Measurements from ENCODE around the gene CEACAM21. TPM values are rescaled to one million over a fixed set of nuclear protein-coding genes. Genes with fewer than 3 reads are reported as not detected.

Gene CEACAM21
- total and polyA plus RNA-seq, 2 donors from 2014 or later: 1.2 to 5.6 TPM

DNA sequence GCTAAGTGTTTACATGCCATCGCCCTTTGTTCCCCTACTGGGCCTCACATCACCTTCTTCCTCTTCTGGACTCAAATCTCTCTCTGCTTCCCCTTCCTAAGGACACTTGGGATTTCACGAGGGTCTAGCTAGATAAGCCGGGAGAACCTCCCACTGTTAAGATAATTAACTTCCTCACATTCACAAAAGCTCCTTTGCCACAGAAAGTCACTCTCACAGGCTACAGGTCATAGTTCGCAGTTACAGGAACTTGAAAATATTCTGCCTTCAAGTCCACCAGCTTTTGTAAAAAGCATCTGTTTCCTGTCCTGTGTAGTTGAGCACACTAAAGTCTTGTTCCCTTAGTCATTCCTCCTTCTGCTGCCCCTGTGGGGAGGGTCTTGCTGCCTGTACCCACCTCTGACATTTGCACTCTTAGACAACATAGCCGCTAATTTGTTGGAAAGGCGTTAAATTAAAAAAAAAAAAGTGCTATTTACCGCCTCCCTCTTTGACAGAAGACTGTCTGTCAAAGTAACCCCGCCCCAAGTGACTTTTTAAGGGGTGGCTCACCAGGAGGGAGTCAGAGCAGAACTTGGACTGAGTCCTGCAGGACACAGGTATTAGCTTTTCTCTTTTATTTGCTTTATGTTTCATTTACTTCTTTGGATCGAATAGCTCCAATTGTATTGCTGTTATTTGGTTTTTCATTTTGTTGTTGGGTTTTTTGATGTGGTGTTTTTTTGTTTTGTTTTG, 26.8 kb upstream of the CEACAM21 start:
- no peaks in the 10 kb centered on the region for H3K27me3 ChIP-seq (ENCODE audit: control insufficient read depth, insufficient read depth, low read length)

DNA sequence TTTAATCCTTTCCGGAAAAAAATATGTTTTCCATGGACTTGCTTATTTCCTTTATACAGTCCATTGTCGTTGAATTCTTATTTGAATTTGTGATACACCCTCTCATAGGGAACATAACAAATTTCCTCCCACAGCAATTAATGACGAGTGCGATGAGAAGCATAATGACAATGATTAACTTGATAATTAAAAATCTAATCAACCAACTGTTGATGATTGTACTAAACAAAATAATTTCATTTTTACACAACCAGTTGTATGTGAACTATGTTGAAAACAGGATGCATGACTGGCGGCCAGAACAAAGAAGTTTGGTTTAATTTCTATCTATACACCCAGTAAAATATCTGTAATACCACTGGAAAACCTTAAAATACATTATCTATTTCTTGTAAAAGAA, 26.1 kb upstream of the CEACAM21 start:
- no peak for DNase-seq
- H3K9ac ChIP-seq (ENCODE audit: low read length in 3 of 3): peak overlapping the region in 1 of 3 donors; percentile 17
- no peak overlapping the region for H3K27ac ChIP-seq (ENCODE audit: low read depth in 2 of 2, low read length in 2 of 2)
- FAIRE-seq: no peak
- peaks cover 0 to 2% (median 0%) of the 10 kb centered on the region in 3 donors for H3K4me1 ChIP-seq (ENCODE audit: control insufficient read depth in 2 of 3, insufficient read depth in 2 of 3, low read depth in 1 of 3, low read length in 3 of 3)
- intact Hi-C loops (cut with DNase I): no loop called here
- no peak overlapping the region for H3K4me3 ChIP-seq (ENCODE audit: low read length in 3 of 3)
- H3K27me3 ChIP-seq (ENCODE audit: control insufficient read depth, insufficient read depth, low read length): no peaks in the 10 kb centered on the region
- H3K9me3 ChIP-seq (ENCODE audit: control insufficient read depth in 2 of 3, insufficient read depth in 1 of 3, low read length in 3 of 3): peaks cover 0 to 4% (median 0%) of the 10 kb centered on the region in 3 donors
- TF ChIP-seq, protein P1, sequence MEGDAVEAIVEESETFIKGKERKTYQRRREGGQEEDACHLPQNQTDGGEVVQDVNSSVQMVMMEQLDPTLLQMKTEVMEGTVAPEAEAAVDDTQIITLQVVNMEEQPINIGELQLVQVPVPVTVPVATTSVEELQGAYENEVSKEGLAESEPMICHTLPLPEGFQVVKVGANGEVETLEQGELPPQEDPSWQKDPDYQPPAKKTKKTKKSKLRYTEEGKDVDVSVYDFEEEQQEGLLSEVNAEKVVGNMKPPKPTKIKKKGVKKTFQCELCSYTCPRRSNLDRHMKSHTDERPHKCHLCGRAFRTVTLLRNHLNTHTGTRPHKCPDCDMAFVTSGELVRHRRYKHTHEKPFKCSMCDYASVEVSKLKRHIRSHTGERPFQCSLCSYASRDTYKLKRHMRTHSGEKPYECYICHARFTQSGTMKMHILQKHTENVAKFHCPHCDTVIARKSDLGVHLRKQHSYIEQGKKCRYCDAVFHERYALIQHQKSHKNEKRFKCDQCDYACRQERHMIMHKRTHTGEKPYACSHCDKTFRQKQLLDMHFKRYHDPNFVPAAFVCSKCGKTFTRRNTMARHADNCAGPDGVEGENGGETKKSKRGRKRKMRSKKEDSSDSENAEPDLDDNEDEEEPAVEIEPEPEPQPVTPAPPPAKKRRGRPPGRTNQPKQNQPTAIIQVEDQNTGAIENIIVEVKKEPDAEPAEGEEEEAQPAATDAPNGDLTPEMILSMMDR (IDR thresholded peaks at IDR 0.05; ENCODE audit: borderline replicate concordance, extremely low read depth, insufficient read depth): no peak
- no peaks in the 10 kb centered on the region for H3K36me3 ChIP-seq (ENCODE audit: control insufficient read depth in 2 of 3, insufficient read depth in 3 of 3, low read length in 3 of 3)

More for the DNA sequence above, 26.8 kb upstream of the CEACAM21 start:
- peak in 2 of 5 donors; percentile 14 to 58 for DNase-seq
- TF ChIP-seq, protein P1 (IDR thresholded peaks at IDR 0.05; ENCODE audit: borderline replicate concordance, extremely low read depth, insufficient read depth): no peak
- H3K36me3 ChIP-seq (ENCODE audit: control insufficient read depth in 2 of 3, insufficient read depth in 3 of 3, low read length in 3 of 3): no peaks in the 10 kb centered on the region
- H3K9me3 ChIP-seq (ENCODE audit: control insufficient read depth in 2 of 3, insufficient read depth in 1 of 3, low read length in 3 of 3): peaks cover 0 to 2% (median 0%) of the 10 kb centered on the region in 3 donors
- peaks cover 0 to 2% (median 0%) of the 10 kb centered on the region in 3 donors for H3K4me1 ChIP-seq (ENCODE audit: control insufficient read depth in 2 of 3, insufficient read depth in 2 of 3, low read depth in 1 of 3, low read length in 3 of 3)
- FAIRE-seq: no peak
- H3K27ac ChIP-seq (ENCODE audit: low read depth in 2 of 2, low read length in 2 of 2): peak overlapping the region; percentile 36 to 70
- H3K4me3 ChIP-seq (ENCODE audit: low read length in 3 of 3): peak overlapping the region in 1 of 3 donors; percentile 18
- H3K9ac ChIP-seq (ENCODE audit: low read length in 3 of 3): no peak overlapping the region
- intact Hi-C loops (cut with DNase I): no loop called here

DNA sequence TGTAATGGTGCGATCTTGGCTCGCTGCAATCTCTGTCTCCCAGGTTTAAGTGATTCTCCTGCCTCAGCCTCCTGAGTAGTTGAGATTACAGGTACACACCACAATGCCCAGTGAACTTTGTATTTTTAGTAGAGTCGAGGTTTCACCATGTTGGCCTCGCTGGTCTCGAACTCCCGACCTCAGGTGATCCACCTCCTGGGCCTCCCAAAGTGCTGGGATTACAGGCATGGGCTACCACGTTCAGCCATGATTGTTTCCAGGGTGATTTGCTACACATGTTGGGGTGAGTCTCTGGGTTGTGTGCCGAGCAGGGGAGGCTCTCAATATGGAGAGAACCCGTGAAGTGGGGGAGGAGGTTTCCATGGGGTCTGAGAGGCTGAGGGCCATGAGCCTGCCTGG, 24.8 kb upstream of the CEACAM21 start:
- no peak for DNase-seq
- Histone ChIP-seq H3K27me3 (ENCODE audit: control insufficient read depth, insufficient read depth, low read length) (no peaks in the 10 kb centered on the region), H3K36me3 (ENCODE audit: control insufficient read depth in 2 of 3, insufficient read depth in 3 of 3, low read length in 3 of 3) (no peaks in the 10 kb centered on the region), H3K9ac (ENCODE audit: low read length in 3 of 3) (no peak overlapping the region), H3K27ac (ENCODE audit: low read depth in 2 of 2, low read length in 2 of 2) (no peak overlapping the region), H3K4me3 (ENCODE audit: low read length in 3 of 3) (no peak overlapping the region), H3K9me3 (ENCODE audit: control insufficient read depth in 2 of 3, insufficient read depth in 1 of 3, low read length in 3 of 3) (peaks cover 0 to 4% (median 0%) of the 10 kb centered on the region in 3 donors), H3K4me1 (ENCODE audit: control insufficient read depth in 2 of 3, insufficient read depth in 2 of 3, low read depth in 1 of 3, low read length in 3 of 3) (peaks cover 0 to under 1% (median 0%) of the 10 kb centered on the region in 3 donors)
- TF ChIP-seq, protein P1 (IDR thresholded peaks at IDR 0.05; ENCODE audit: borderline replicate concordance, extremely low read depth, insufficient read depth): no peak
- FAIRE-seq: no peak
- intact Hi-C loops (cut with DNase I): no loop called here

All from kidney (tissue), 14 donors.